ENCODE measurements around the gene KCNE3. TPM values are rescaled to one million over a fixed set of nuclear protein-coding genes. Genes with fewer than 3 reads are reported as not detected.

The KCNE3 gene
- total and polyA plus RNA-seq, 2 experiments from 2014 or later = 0.11 to 0.38 TPM

DNA sequence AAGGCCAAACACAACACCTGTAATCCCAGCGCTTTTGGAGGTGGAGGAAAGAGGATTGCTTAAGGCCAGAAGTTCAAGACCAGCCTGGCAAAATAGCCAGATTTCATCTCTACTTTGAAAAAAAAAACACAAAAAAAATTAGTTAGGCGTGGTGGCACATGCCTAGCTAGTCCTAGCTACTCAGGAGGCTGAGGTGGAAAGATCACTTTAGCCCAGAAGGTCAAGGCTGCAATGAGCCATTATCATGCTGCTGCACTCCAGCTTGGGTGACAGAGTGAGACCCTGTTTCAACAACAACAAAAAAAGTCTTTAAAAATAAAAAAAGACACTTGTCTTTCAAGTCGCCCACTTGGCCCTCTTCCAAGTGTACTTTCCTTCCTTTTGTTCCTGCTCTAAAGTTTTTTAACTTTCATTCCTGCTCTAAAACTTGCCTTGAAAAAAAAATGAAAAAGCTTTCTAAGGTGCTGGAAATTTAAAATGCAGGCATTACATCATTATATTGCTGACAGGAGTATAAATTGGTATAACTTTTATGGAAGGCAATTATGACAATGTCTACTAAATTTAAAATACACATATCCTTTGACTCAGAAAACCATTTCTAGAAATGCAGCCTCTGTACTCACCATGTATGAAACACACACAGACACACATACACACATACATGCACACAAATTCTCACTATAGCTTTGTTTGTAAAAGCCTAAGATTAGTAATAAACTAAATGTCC lies 13.5 kb upstream of the KCNE3 start:
- DNase-seq = no peak
- no peaks in the 10 kb centered on the region for H3F3A ChIP-seq (ENCODE audit: insufficient read depth)
- no peaks in the 10 kb centered on the region for H4K20me1 ChIP-seq (ENCODE audit: insufficient read depth)
- no peak overlapping the region for H3K4me2 ChIP-seq (ENCODE audit: unreplicated experiment)
- H3K4me1 ChIP-seq (ENCODE audit: insufficient read depth) = no peaks in the 10 kb centered on the region
- no peaks in the 10 kb centered on the region for H3K9me2 ChIP-seq (ENCODE audit: insufficient read depth)
- no peaks in the 10 kb centered on the region for H3K79me2 ChIP-seq (ENCODE audit: insufficient read depth)
- H3K27ac ChIP-seq = no peak overlapping the region
- no peaks in the 10 kb centered on the region for H3K9me3 ChIP-seq (ENCODE audit: low read depth)
- no peaks in the 10 kb centered on the region for H3K27me3 ChIP-seq (replicated peaks; ENCODE audit: insufficient read depth)
- H3K4me3 ChIP-seq = no peak overlapping the region
- TF ChIP-seq EZH2 (IDR thresholded peaks at IDR 0.05; ENCODE audit: insufficient read depth, poor library complexity, severe bottlenecking) (no peak), EZH2phosphoT487 (IDR thresholded peaks at IDR 0.05; ENCODE audit: insufficient read depth, low read depth) (no peak)
- no peaks in the 10 kb centered on the region for H3K36me3 ChIP-seq (ENCODE audit: low read depth)
- WGBS, 2 experiments (ENCODE audit: low coverage in 1 of 2, low lambda C conversion rate in 2 of 2, missing lambda C conversion rate in 2 of 2) = 41 to 42% methylated on average over 3 of the region's 3 CpGs
- no peak overlapping the region for H2AFZ ChIP-seq
- H3K9ac ChIP-seq = no peak overlapping the region
- in situ Hi-C loops (cut with MboI) = no loop called here

DNA sequence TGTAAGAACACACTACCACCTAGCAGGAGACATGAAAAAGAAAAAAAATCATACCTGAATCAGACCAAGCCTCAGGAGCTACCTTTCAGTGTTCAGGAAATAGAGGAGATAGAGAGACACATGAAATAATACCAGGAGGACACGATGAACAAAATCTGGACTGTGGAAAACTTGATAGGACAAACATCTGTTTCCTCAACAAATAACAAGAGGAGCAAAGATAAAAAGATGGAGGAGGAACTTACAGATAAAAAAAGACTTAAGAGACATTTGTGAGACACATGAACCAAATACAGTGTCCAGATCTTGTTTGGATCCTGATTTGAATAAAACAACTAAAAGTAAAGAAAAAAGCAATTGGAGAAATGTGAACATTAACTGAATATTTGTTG lies 12.4 kb upstream of the KCNE3 start:
- Histone ChIP-seq H3K27me3 (replicated peaks; ENCODE audit: insufficient read depth) (no peaks in the 10 kb centered on the region), H3K9ac (no peak overlapping the region), H3K9me2 (ENCODE audit: insufficient read depth) (no peaks in the 10 kb centered on the region), H3F3A (ENCODE audit: insufficient read depth) (no peaks in the 10 kb centered on the region), H4K20me1 (ENCODE audit: insufficient read depth) (no peaks in the 10 kb centered on the region), H3K36me3 (ENCODE audit: low read depth) (no peaks in the 10 kb centered on the region), H2AFZ (0 out of 2 replicates have a peak overlapping the region, but pooled peaks have one; percentile 10), H3K4me3 (no peak overlapping the region), H3K4me1 (ENCODE audit: insufficient read depth) (no peaks in the 10 kb centered on the region), H3K9me3 (ENCODE audit: low read depth) (no peaks in the 10 kb centered on the region), H3K27ac (no peak overlapping the region), H3K4me2 (ENCODE audit: unreplicated experiment) (no peak overlapping the region), H3K79me2 (ENCODE audit: insufficient read depth) (no peaks in the 10 kb centered on the region)
- in situ Hi-C loops (cut with MboI) = no loop called here
- 3 to 13% methylated on average over 1 of the region's 1 CpG for WGBS, 2 experiments (ENCODE audit: low coverage in 1 of 2, low lambda C conversion rate in 2 of 2, missing lambda C conversion rate in 2 of 2)
- TF ChIP-seq EZH2 (IDR thresholded peaks at IDR 0.05; ENCODE audit: insufficient read depth, poor library complexity, severe bottlenecking) (no peak), EZH2phosphoT487 (IDR thresholded peaks at IDR 0.05; ENCODE audit: insufficient read depth, low read depth) (no peak)
- DNase-seq = no peak

DNA sequence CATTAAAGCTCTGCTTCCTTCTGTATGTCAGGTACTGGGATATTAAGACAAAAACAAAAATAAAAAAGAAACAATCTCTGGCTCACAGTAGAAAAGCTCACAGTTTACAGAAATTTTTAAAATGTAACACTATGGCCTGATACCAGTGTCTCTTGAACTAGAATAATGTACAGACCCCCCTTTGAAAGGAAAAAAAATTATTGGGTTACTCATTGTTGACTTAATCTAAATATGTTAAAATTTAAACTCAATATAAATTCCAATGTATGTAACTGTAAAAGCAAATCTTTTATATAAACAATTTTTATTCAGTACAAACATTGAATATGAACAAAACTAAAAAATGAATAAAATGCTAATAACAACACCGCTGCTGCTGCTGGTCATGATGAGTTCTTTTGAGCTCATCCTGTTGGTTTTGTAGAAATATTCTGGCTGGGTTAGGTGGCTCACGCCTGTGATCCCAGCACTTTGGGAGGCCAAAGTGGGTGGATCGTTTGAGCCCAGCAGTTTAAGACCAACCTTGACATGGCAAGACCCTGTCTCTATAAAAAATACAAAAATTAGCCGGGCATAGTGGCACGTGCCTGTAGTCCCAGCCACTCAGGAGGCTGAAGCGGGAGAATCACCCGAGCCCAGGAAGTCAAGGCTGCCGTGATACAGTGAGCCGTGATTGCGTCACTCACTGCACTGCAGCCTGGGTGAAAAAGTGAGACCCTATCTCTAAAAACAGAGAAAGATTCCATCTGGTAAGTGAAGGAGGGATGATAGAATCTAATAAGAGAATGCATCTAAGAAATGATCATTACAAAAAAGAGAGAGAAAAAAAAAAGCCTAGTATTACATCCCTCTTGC lies 11.8 kb upstream of the KCNE3 start:
- WGBS, 2 experiments (ENCODE audit: low coverage in 1 of 2, low lambda C conversion rate in 2 of 2, missing lambda C conversion rate in 2 of 2) = 58 to 61% methylated on average over 10 of the region's 10 CpGs

DNA sequence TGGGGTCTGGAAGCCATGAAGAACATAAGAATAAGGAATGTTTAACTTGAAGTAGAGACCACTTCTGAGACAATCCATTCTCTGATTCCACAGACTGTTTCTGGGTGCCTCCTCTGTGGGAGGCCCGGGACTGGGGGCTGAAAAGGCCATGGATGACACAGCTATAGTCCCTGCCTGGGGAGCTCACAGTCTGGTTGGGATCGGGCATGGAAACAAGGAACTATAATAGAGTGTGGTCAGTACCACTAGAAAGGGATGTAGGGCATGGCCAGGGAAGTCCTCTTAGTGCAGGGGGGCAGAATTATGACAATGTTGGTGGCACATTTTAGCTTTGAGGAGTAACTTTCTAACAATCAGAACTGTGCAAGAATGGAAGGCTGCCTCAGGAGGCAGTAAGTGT lies 9.2 kb upstream of the KCNE3 start:
- H3K4me2 ChIP-seq (ENCODE audit: unreplicated experiment) = no peak overlapping the region
- H3K79me2 ChIP-seq (ENCODE audit: insufficient read depth) = no peaks in the 10 kb centered on the region
- no peaks in the 10 kb centered on the region for H3K4me1 ChIP-seq (ENCODE audit: insufficient read depth)
- no peaks in the 10 kb centered on the region; the same call in 1 of the 2 replicates for H3K27me3 ChIP-seq (replicated peaks; ENCODE audit: insufficient read depth)
- H3K36me3 ChIP-seq (ENCODE audit: low read depth) = no peaks in the 10 kb centered on the region
- H4K20me1 ChIP-seq (ENCODE audit: insufficient read depth) = no peaks in the 10 kb centered on the region
- no peak overlapping the region for H3K27ac ChIP-seq
- no peak for TF ChIP-seq EZH2 (IDR thresholded peaks at IDR 0.05; ENCODE audit: insufficient read depth, poor library complexity, severe bottlenecking)
- no peak for TF ChIP-seq EZH2phosphoT487 (IDR thresholded peaks at IDR 0.05; ENCODE audit: insufficient read depth, low read depth)
- no peaks in the 10 kb centered on the region for H3K9me3 ChIP-seq (ENCODE audit: low read depth)
- H3F3A ChIP-seq (ENCODE audit: insufficient read depth) = no peaks in the 10 kb centered on the region
- H3K4me3 ChIP-seq = no peak overlapping the region
- H3K9me2 ChIP-seq (ENCODE audit: insufficient read depth) = no peaks in the 10 kb centered on the region
- no peak overlapping the region for H2AFZ ChIP-seq
- DNase-seq = no peak
- H3K9ac ChIP-seq = no peak overlapping the region
- in situ Hi-C loops (cut with MboI) = no loop called here
- 56 to 74% methylated on average over 2 of the region's 2 CpGs for WGBS, 2 experiments (ENCODE audit: low coverage in 1 of 2, low lambda C conversion rate in 2 of 2, missing lambda C conversion rate in 2 of 2)

More for the DNA sequence above, 11.8 kb upstream of the KCNE3 start:
- no peak overlapping the region for H3K27ac ChIP-seq
- H3K9me3 ChIP-seq (ENCODE audit: low read depth) = no peaks in the 10 kb centered on the region
- no peaks in the 10 kb centered on the region for H3K36me3 ChIP-seq (ENCODE audit: low read depth)
- H2AFZ ChIP-seq = 0 out of 2 replicates have a peak overlapping the region, but pooled peaks have one; percentile 10
- H3K79me2 ChIP-seq (ENCODE audit: insufficient read depth) = no peaks in the 10 kb centered on the region
- no peaks in the 10 kb centered on the region for H3K9me2 ChIP-seq (ENCODE audit: insufficient read depth)
- no peaks in the 10 kb centered on the region for H3F3A ChIP-seq (ENCODE audit: insufficient read depth)
- H3K4me3 ChIP-seq = no peak overlapping the region
- no peaks in the 10 kb centered on the region; the same call in 1 of the 2 replicates for H3K27me3 ChIP-seq (replicated peaks; ENCODE audit: insufficient read depth)
- H4K20me1 ChIP-seq (ENCODE audit: insufficient read depth) = no peaks in the 10 kb centered on the region
- in situ Hi-C loops (cut with MboI) = no loop called here
- DNase-seq = no peak
- H3K4me1 ChIP-seq (ENCODE audit: insufficient read depth) = no peaks in the 10 kb centered on the region
- H3K9ac ChIP-seq = no peak overlapping the region
- no peak overlapping the region for H3K4me2 ChIP-seq (ENCODE audit: unreplicated experiment)
- no peak for TF ChIP-seq EZH2 (IDR thresholded peaks at IDR 0.05; ENCODE audit: insufficient read depth, poor library complexity, severe bottlenecking)
- TF ChIP-seq EZH2phosphoT487 (IDR thresholded peaks at IDR 0.05; ENCODE audit: insufficient read depth, low read depth) = no peak
